Stimulated activated CD4-positive, alpha-beta T cell treated with anti-CD3 and anti-CD28 coated beads, Interleukin-4, amount 100 ng/mL, for 48 hours (primary cell): ENCODE results near the gene NELFB.

Experiments used
- DNase-seq, 2 donors: peaks; one replicate each; pipeline ENCODE4 v3.0.0-alpha.2; 2020; ENCODE audit warnings: low read depth in 2 of 2

The NELFB gene

DNA sequence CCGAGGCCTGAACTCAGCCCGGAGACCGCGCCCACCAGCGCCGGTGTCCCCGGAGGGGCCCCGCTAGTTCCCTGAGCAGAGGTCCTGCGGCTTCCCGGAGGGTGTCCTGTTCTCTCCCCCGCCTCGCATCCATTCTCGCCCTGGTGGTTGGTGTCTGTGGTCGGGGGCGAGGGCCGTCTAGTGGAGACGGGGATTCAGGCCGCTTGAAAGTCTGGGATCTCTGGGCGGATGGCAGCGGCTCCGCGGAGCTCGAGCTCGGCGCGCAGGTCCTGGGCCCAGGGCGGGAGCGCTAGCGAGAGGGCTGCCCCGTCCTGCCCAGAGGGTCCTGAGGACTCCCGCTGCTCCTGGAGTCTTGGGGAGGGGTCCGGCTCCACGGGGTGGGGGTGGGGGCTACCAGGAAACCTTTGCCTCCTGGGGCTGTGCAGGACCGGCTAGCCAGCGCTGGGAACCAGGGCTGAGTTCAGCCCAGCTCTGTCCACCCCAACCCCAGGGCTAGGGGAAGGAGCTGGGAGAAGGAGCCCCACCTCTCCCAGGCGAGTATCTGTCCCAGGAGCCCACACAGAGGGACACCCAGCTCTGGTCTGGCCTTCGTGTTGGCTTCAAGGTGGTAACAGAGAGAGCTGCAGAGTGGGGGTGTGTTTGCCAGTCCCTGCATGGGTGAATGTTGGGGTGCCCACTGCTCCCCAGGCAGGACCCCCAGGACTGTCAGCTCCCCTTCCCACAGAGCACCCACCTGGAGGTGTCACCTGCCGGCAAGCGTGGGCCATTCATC lies 26.4 kb downstream of the NELFB start:
- no peak for DNase-seq

DNA sequence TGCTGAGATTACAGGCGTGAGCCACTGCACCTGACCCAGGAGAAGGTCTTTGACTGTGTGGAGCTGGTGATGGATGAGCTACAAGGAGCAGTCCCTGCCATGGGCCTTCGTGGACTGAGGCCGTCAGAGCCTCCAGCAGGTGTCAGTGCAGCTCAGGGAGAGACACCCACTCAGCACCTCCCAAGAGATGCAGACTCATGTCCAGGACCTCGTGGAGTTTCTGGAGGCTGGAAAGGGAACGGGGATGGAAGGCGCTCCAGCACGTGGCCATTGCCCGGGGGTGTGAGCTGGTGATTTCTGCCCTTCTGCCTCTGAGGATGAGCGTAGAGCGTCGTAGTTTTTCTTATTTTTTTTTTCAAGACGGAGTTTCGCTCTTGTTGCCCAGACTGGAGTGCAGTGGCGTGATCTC lies 31.9 kb downstream of the NELFB start:
- DNase-seq: no peak

DNA sequence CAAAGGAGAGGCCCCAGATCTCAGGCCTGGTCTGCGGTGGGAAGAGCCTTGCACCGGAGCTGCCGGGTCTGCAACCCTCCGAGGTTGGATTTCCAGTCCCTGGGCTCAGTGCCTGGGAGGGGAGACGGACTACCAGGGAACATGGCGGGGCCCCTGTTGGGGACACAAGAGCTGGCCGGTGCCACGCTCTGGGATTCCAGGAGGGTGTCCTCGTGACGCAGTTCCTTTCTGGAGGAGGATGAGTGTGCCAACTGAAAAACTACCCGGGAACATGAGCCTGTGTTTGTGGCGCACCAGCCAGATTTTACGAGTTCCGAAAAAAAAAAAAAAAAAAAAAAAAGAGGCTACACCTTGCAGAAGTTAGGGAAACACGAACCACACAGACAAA lies 38.0 kb downstream of the NELFB start:
- DNase-seq: no peak

DNA sequence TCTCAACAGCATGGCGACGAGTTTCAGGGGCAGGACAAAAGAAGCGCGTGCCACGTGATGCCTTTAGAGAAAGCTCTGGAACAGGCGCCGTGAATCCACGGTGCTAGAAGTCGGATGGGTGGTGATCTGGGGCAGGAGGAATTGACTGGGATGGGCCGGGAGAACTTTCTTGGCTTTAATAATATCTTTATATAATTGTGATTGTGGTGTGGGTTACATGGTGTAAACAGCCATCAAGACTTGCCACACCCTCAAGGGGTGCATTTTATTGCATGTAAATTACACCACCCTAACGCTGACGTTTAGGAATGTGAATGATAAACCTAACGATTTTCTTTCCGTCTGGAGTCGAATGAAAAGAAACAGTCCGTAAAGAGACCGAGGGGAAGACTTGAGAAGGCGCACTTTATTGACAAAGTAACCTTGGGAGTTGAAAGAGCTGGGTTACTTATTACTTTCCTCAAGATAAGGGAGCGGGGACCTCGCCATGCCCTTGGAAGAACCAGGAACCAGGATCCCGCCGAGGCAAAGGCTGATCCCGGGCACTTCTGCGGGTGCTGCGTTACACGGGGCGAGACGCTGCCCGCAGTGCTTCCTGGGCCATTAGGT lies 38.5 kb downstream of the NELFB start:
- no peak for DNase-seq

DNA sequence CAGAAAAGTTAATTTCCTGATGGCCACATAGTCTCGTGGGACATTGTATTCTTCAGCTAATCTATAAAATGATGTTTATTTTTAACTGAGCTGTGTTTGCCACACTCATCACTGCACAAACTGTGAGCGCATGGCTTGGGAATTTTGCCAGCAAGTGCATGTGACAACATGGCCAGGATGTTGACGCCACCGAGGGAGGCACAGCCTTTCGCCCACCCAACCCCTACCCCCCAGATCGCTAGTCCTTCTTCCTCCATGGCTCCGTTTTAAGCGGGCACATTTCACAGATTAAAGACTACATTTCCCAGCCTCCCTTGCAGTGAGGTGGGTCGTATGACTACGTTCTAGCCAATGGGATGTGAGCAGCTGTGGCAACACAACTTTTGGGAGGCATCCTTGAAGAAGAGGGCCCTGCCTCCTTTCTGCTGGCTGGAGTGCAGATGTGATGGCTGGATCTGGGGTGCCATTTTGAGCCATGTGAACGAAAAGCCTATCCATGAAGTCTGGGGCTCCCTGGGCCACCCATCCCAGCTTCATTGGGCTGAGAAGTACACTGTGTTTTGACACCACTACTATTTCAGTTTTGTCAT lies 39.1 kb downstream of the NELFB start:
- DNase-seq: no peak

DNA sequence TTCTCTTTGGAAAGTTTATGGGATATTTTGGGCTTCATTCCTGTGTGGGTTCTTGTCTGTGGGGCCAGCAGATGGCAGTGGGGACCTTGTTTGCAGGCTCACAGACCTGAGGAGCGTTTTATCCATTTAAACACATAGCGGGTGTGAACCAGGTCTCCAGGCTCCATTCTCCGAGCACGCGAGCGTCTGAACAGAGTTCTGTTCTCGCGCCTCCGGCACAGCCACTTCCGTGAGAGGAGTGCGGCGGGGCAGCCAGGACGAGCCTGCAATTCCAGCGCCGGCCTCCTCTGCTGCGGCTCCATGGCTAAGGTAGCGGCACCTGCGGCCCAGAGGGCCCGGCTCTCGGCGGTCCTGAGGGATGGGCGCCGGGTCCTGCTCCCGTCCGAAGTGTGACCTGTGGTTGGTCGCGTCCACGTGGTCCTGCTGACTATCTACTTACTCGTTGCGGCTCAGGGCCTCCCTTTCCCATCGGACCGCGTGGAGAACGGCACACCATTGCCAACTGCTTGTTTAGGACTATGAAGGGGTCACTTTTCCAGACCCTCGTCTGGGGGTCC lies 39.6 kb downstream of the NELFB start:
- no peak for DNase-seq

DNA sequence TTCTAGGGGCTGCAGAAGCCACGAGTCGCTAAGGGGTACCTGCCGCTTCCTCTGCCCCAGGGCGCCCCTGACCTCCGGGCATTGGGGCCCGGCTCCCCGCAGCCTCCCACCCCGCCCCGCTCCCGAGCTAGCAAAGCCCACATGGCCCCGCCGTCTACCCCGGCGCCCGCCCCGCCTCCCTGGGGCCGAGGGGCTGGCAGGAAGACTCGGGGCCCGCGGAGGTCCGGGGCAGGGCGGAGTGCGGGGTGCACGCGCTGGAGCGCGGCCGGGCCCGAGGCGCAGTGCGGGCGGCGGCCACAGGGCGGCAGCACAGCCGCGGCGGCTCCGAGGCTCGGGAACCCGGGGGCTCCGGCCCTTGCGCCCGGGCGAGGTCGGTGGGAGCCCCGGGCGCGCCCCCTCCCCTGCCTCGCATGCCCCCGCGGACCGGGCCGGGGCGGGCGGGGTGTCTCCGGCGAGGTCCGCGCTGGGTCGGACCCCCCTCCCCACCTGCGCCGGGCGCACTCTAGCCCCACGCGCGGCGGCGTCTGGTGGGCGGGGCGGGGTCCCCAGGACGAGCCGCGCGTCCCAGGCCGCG lies 40.2 kb downstream of the NELFB start:
- peak in 1 of 2 donors; percentile 51 for DNase-seq

DNA sequence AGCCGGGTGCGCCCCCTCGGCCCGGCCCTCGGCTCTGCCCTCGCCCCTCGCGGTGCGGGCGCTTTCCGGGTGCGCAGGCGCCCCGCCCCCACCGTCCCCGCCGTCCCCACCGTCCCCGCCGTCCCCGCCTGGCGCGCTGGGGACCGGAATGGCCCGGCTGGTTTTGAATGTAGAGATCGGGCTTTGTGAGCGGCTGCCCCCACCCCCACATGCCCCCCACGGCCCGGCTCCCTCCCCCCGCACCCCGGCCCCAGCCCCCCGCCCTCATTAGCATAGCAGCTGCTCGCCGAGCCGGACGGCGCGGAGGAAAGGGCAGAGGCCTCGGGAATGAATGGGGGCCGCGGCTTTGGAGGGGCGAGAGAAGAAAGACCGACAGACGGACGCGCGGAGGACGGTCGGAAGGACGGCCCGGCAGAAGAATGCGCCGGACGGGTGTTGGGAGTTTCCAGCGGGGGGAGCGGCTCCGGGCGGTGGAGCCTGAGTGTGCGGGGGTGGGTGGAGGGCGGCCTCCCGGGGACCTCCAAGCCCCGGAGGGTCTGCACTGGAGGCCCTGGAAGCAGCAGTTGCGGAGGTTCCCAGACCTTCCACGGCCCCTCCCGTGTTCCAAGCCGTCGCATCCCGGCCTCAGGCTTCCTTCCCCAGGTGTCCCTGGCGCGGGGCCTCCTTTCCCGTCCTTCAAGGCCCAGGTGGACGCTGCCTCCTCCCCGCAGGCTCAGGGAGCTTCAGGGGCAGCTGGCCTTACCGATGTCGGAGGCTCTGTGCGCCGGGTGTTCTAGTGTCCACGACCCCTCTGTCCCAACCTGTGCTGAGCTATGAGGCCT lies 40.9 kb downstream of the NELFB start:
- DNase-seq: no peak

DNA sequence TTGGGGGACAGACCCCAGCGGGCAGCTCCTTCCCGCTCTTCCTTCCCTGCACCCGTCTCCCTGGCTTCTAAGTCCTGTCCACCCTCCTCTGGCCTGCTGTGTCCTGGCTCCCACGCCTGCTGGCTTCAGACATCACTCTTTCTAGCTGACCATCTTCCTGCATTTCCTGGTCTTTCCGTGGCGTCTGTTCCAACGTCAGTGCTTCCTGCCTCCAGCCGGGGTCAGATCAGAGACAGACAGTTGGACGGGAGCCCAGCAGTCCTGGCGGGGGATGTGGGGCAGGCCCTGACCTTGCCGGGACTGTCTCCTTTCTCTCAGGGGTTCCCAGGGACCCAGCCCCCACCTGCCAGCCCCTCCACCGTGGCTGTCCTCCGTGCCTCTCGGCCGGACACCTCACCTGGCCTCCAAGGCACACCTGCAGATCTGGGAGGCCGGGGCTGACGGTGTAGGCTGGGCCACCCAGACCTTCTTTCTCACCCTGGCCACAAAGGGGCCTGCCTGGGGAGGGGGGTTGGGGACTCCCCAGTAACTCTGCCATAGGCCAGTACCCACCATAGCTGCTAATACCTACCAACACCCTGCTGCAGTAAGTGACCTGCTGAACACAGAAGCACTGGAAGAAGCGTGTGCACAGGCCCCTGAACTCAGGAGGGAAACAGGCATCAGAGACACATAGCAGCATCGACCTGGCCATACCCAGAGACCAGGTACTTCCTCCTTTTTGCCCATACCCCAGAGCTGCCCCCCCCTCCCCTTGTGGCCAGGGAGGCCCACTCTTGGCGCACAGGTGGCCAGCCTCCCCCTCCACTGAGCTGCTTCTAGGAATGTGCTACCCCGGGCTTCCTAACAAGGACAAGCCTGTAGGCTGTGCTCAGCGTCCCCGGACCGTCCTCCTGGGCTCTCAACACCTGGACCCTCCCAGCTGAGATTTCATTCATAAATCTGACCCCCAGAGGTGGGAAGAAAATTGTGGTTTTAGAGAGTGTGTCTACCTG lies 41.8 kb downstream of the NELFB start:
- DNase-seq: no peak

DNA sequence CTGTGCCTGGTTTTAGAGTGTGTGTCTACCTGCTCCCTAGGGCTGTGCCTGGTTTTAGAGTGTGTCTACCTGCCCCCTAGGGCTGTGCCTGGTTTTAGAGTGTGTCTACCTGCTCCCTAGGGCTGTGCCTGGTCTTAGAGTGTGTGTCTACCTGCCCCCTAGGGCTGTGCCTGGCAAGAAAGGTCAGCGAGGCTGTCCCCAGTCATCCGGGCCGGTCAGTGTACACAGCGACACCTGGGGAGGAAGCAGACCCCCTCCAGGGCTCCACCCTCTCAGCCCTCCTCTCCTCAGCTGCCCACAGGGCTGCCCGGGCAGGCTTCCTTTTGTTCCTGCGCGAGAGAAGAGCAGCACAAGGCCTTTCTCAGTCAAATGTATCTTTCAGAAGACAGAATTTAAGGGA lies 42.8 kb downstream of the NELFB start:
- DNase-seq: no peak

DNA sequence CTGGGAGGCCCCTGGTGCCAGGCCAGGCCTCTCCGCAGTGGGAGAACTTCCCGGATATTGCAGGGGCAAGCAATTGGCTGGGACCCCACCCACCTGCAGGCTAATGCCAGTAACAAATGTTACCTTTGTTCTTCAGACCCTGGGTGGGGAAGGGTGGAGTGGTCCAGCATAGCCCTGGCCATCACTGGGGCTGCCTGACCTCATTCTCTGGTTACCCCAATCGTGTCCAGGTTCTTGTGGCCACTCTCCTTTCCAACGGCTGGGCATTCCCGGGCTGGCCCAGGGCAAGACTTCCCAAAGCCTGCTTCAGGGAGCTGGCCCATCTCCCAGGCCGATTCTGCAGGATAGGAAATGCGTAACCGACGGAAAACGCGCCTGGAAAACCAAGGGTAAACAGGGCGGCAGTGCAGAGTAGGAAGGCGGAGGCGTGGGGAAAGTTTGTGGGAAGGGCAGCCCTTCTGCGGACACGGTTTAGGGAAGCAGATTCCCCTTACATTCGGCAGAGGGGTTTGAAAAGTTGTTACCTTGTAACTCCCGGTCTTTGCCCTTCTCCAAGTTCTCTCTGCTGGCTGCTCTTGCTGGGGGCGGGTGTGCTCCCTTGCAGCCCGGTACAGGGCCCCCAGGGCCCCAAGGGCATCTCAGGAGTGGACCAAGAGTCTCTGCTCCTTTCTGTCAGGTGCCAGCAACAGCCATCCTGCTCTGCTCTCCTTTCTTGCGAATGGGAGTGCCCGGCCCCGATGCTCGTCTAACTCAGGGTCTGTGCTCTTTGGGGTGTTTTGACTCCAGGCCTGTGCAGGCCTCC lies 43.5 kb downstream of the NELFB start:
- DNase-seq: no peak

DNA sequence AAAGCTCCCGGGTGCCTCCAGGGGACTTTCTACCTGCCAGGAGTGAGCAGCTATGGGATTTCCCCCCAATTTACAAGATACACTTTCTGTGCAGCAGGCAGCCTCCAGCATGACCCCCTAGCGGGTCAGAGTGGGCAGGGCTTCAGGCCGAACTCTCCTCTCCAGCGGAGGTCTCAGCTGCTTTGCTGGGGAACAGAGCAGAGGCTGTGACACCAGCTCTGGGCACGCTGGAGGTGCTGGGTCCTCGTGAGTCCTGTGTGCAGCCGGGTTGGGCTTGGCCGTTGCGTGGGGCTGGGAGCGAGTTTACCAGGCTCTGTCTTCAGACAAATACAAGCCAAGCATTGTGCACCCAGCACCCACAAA lies 44.1 kb downstream of the NELFB start:
- DNase-seq: no peak

DNA sequence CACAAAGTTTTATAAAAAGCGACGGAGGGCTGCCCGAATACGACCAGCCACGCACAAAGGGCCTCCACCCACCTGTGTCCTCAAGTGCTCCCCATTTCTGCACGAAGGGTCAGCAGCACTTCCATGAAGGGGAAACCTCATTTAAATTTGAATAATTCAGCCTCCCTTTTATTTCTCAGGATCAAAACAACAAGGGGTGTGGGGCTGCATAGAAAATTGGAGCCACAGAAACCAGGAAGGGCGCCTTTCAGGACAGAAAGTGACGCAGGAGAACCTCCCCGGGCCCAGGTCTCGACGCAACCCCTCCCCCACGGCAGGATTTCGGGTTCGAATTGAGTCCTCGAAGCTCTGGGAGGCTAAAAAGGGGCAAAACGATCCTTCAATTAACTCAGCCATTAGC lies 44.8 kb downstream of the NELFB start:
- no peak for DNase-seq

DNA sequence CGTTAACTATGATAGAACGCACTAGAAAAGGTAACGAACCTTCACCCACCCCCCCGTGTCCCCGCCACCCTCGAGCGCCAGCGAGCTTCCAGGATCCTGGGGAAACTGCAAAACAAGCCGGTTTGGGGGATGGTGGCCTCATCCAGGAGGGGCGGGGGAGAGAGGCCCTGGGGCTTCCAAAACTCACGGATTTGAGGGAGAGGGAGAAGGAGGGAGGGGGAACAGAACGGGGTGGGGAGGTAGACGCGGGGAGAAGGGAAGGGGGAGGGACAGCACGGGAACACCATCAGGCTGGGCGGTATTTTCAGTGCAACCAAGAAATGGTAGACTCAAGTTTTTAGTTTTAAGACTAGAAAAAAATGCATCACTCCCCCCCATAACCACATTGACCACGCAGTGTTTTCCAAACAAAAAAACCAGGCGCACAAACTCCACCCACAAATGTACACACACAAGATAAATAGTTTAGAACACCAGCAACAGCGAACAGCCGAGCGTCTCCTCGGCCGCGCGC lies 45.5 kb downstream of the NELFB start:
- no peak for DNase-seq

DNA sequence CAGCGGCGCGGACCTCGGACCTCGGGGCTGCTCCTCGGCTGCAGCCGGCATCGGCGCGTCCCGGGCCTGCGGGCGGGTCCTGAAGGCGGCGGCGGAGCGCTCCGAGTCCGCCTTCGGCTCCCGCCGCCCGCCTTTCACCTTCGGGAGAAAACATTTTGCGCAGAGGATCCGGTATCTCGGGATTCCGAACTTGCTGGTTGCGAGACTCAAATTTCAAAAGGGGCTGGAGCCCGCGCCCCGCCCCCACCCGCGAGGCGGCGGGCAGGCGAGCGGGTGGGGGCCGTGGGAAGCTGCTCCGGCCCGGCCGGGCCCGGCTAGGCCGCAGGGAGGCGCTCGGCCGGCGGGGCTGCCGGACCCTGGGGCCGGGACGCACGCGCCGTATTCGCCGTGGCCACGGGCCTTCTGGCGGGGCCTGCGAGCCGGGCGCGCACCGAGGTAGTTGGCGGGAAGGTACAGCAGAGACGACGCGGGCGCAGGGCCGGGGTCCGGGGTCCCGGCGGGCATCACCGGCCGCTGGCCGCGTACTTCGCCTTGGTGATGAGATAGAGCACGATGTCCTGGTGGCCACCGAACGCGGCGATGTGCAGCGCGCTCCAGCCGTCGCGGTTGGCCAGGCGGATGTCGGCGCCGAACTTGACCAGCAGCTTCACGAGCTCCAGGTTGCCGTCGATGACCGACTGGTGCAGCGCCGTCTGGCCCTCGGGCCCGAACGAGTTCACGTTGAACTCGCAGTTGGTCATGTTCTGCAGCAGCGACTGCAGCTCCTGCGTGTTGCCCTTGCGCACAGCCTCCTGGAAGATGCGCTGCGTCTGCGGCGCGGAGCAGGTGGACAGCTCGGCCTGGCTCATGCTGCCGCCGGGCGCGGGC lies 46.2 kb downstream of the NELFB start:
- DNase-seq: no peak

DNA sequence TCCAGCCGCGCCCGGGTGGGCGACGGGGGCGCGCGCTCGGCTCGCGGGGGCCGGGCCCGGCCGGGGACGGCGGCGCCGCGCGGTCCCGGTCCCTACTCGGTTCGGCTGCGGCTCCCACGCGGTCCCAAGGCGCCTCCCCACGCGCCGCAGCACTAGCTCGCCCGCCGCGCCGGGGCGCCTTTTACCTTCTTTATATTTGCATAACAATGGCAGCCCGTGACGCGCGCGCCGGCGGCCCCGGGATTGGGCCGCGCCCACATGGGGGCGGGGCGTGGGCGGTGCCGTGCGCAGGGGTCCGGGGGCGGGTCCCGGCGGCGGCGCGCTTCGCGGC lies 47.0 kb downstream of the NELFB start, which contains the start of gene NRARP:
NRARP (minus strand) TSS at position 154 of the 331 bp plus-strand sequence. CDS start 343 bp downstream, outside the sequence.
- peak; percentile 88 for DNase-seq

DNA sequence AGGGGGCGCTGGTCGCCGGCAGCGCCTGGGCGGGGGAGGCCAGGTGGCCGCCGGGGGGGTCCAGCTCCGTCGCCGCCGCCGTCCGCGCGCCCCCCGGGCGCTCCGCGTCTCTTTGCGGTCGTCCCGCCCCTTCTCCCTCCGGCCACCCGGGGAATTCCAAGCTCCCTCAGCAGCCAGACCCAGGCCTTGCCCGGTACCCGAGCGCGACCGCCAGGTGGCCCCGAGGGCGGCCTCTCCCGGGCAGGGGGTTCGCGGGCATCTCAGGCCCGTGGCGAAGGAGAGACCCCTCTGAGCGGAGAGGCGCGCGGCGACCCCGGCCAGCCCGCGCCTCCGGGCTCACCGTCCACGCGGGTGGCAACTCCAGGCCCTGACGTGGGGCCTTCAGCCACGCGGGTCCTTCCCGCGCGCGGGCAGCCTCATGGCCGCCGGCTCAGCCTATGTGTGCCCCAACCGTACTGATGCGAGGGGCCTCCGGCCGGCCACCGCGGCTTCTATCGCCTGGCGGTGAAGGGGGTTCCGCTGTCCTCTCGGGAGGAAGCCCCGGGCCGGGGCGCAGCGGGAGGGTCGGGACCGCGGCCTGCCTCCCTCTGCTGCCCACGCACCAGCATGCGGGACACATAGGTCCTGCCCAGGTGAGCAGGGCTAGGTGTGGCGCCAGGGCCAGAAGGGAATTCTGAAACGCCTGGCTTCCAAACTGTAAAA lies 47.5 kb downstream of the NELFB start:
- no peak for DNase-seq
